T-cell (primary cell): ENCODE data around the gene SPIN2B. TPM values are rescaled to one million over a fixed set of nuclear protein-coding genes. Genes with fewer than 3 reads are reported as not detected.
"Not testable (repeated sequence)": the region's sequence is repeated elsewhere in the genome, so short reads cannot be mapped to it uniquely, and the experiment has no call there.

Experiments
- ATAC-seq, 4 experiments: fragments of 200-7000 bp in 3 of 4; fragments of 150-1000 bp in 1 of 4; cut with Tn5 transposase; replicated peaks in 1 of 4; 1 replicate in 3 of 4; 2 replicates in 1 of 4; pipeline ENCODE4 v1.10.0; 2021; ENCODE audit warnings: moderate library complexity in 3 of 4, mild to moderate bottlenecking in 2 of 4, moderate number of reproducible peaks in 1 of 4
- CTCF ChIA-PET, 2 donors: fragments of 300-600 bp; sonication (Branson Sonifier 250); formaldehyde crosslinking; loops; one replicate each; lab custom pipeline; 2022; ENCODE audit warnings: antibody characterized with exemption in 2 of 2; lab: Charles Lee
- POLR2A ChIA-PET, 2 donors: fragments of 300-600 bp; sonication (Branson Sonifier 250); formaldehyde crosslinking; loops; one replicate each; lab custom pipeline; 2022; ENCODE audit warnings: antibody characterized with exemption in 2 of 2; lab: Charles Lee
- DNase-seq, 35 experiments: peaks; one replicate each; pipeline versions ENCODE4 v3.0.0 to v3.0.0-alpha.2; 2013 to 2023
- H3K27ac ChIP-seq: one replicate; pipeline ENCODE4 v1.5.1; 2013; ENCODE audit warnings: low read length
- H3K27me3 ChIP-seq, 2 experiments: replicated peaks in 1 of 2; 1 replicate in 1 of 2; 2 replicates in 1 of 2; pipeline versions ENCODE4 v1.6.1 to v1.7.0; 2013; ENCODE audit warnings: low read length in 1 of 2, mixed read lengths in 1 of 2; ENCODE audit not compliant: control insufficient read depth in 2 of 2, insufficient read depth in 2 of 2; ENCODE audit errors: extremely low read depth in 1 of 2
- H3K36me3 ChIP-seq, 2 donors: 1 replicate in 1 of 2; 2 replicates in 1 of 2; pipeline versions ENCODE4 v1.6.1 to v1.7.0; 2013; ENCODE audit warnings: low read length in 1 of 2; ENCODE audit not compliant: control insufficient read depth in 2 of 2, insufficient read depth in 1 of 2; ENCODE audit errors: extremely low read depth in 1 of 2
- H3K4me1 ChIP-seq, 2 experiments: 1 replicate in 1 of 2; 2 replicates in 1 of 2; pipeline versions ENCODE4 v1.6.1 to v1.7.0; 2013; ENCODE audit warnings: low read length in 2 of 2, mixed read lengths in 1 of 2; ENCODE audit not compliant: insufficient read depth in 2 of 2, control insufficient read depth in 1 of 2; ENCODE audit errors: extremely low read depth in 1 of 2
- H3K4me3 ChIP-seq, 2 donors: 1 replicate in 1 of 2; 2 replicates in 1 of 2; pipeline versions ENCODE4 v1.5.1 to v1.7.0; 2013; ENCODE audit warnings: mild to moderate bottlenecking in 2 of 2, low read length in 1 of 2, moderate library complexity in 1 of 2; ENCODE audit not compliant: control insufficient read depth in 1 of 2; ENCODE audit errors: extremely low read depth in 1 of 2
- H3K9me3 ChIP-seq: 2 replicates; pipeline ENCODE4 v1.7.0; 2013
- H3K27ac Mint-ChIP-seq, 2 donors: one replicate each; pipeline ENCODE4 v1.8.0; 2020 to 2021; ENCODE audit warnings: mild to moderate bottlenecking in 2 of 2, mixed read lengths in 2 of 2
- H3K27me3 Mint-ChIP-seq, 2 donors: one replicate each; pipeline ENCODE4 v1.8.0; 2021 to 2022; ENCODE audit warnings: mixed read lengths in 2 of 2
- H3K36me3 Mint-ChIP-seq: one replicate; pipeline ENCODE4 v1.8.0; 2021; ENCODE audit warnings: mixed read lengths
- H3K4me1 Mint-ChIP-seq, 3 donors: one replicate each; pipeline ENCODE4 v1.8.0; 2020 to 2022; ENCODE audit warnings: mixed read lengths in 3 of 3, mild to moderate bottlenecking in 1 of 3
- H3K4me3 Mint-ChIP-seq, 3 donors: one replicate each; pipeline ENCODE4 v1.8.0; 2020 to 2022; ENCODE audit warnings: mild to moderate bottlenecking in 3 of 3, mixed read lengths in 3 of 3, moderate library complexity in 3 of 3
- H3K9me3 Mint-ChIP-seq, 3 donors: one replicate each; pipeline ENCODE4 v1.8.0; 2020 to 2022; ENCODE audit warnings: mixed read lengths in 3 of 3
- WGBS: methylation state at CpG from one replicate; pipeline ENCODE4 v1.1.5; 2013; ENCODE audit warnings: missing lambda C conversion rate; ENCODE audit not compliant: insufficient coverage; 5-methylcytosine and 5-hydroxymethylcytosine counted together
- total RNA-seq, 35 experiments: library from RNA in 6 of 35; stranded (reverse) in 6 of 35; fragments of 120-200 nt in 1 of 35; gene quantifications; one replicate each; pipeline versions ENCODE4 v1.2.1 to v1.2.4 and lab custom pipeline; 2013 to 2026

Gene SPIN2B
- total RNA-seq: 10 to 100 TPM; 11.4 to 17.7 (median 12.7) TPM
- total RNA-seq (2013): 11.2 TPM
- total RNA-seq (lab: John Stamatoyannopoulos, UW): 1.6 to 5.0 (median 2.9) reads per million in 29 experiments

DNA sequence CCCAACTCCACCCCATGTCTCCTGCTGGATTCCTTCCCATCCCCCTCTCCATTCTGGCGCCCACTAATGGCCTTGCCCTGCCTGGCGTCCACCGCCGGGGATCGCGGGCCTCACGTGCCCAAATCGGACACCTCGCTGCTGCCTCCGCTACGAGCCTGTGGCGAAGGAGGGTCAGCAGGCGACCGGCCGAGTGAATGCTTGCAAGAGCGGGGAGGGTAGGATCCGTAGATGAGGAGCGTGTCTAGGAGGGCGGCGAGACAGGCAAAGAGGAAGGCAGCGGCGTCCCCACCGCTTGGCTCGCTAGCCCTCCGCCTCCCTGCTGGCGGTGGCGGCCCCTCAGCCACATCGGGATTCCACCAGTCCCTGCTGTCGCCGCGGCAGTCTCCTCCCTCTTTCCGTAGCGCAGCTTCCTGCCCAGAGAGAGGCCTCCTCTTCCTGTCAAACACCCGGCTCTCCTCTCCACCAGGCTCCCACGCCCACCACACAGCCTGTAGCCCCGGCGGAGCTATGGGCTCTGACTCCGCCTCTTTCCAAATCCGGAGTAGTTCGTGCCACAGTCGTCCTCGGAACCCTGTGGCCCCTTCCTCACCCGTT, at the start of gene SPIN2B:
TSS of gene SPIN2B (minus strand) at position 387 of the 594 bp plus-strand sequence.
- peak within 1 kb of the TSS; percentile 89 to 92 for H3K27ac Mint-ChIP-seq
- DNase-seq (peak; percentile 44 to 83 (median 70)), ATAC-seq (peak; percentile 99 to 100 (median 100))
- WGBS: 1% methylated on average over 14 of the region's 43 CpGs
- Histone ChIP-seq H3K36me3 (no peaks in the 10 kb centered on the region), H3K4me1 (peaks cover 2 to 3% of the 10 kb centered on the region in 2 experiments), H3K4me3 (peak within 1 kb of the TSS; percentile 71 to 76), H3K27ac (peak within 1 kb of the TSS; percentile 41), H3K27me3 (no peaks in the 10 kb centered on the region), H3K9me3 (no peaks in the 10 kb centered on the region)
- H3K27me3 Mint-ChIP-seq: peaks cover 0 to 10% of the 10 kb centered on the region in 2 donors
- CTCF ChIA-PET: no interaction called here
- peaks cover 10 to 24% (median 16%) of the 10 kb centered on the region in 3 donors for H3K4me1 Mint-ChIP-seq
- POLR2A ChIA-PET: no interaction called here
- H3K36me3 Mint-ChIP-seq: peaks cover 8% of the 10 kb centered on the region
- peak within 1 kb of the TSS; percentile 84 to 94 (median 92) for H3K4me3 Mint-ChIP-seq
- H3K9me3 Mint-ChIP-seq: no peaks in the 10 kb centered on the region

DNA sequence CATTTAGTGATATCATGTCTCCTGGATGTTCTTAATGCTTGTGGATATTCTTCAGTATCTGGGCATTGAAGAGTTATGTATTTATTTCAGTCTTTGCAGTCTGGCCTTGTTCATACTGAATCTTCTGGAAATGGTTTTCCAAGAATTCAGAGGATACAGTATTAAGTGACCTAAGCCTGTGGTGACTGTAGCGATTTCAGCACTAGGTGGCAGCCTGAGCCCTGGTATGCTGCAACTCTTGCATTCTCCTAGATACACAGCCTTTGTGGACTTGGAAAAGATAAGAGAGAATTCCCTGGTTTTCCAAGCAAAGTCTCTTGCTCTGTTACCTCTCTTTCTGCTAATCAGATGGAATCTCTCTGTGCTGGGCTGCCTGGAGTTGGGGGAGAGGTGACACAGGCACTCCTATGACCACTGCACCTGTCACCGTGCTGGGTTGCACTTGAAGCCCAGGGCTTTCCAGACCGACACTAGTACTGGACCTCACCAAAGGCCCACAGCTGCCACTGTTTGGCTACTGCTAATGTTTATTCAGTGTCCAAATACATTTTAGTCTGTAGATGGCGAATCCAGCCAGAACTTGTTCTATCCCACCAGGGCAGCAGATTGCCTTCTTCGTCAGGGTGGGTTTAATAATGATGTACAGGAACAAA, 35.2 kb upstream of the SPIN2B start:
- POLR2A ChIA-PET: no interaction called here
- H3K36me3 Mint-ChIP-seq: peaks cover 24% of the 10 kb centered on the region
- Histone ChIP-seq H3K4me1 (no peaks in the 10 kb centered on the region), H3K27ac (no peak overlapping the region), H3K27me3 (no peaks in the 10 kb centered on the region), H3K36me3 (no peaks in the 10 kb centered on the region), H3K9me3 (no peaks in the 10 kb centered on the region), H3K4me3 (no peak overlapping the region)
- H3K27me3 Mint-ChIP-seq: peaks cover 0 to 21% of the 10 kb centered on the region in 2 donors
- peaks cover 0 to 13% (median 4%) of the 10 kb centered on the region in 3 donors for H3K9me3 Mint-ChIP-seq
- no peaks in the 10 kb centered on the region for H3K4me1 Mint-ChIP-seq
- DNase-seq: peak in 1 of 35 experiments; percentile 1
- no peak overlapping the region for H3K27ac Mint-ChIP-seq
- WGBS: 100% methylated on average over 1 of the region's 5 CpGs
- H3K4me3 Mint-ChIP-seq: no peak overlapping the region
- CTCF ChIA-PET: no interaction called here
- ATAC-seq: no peak

DNA sequence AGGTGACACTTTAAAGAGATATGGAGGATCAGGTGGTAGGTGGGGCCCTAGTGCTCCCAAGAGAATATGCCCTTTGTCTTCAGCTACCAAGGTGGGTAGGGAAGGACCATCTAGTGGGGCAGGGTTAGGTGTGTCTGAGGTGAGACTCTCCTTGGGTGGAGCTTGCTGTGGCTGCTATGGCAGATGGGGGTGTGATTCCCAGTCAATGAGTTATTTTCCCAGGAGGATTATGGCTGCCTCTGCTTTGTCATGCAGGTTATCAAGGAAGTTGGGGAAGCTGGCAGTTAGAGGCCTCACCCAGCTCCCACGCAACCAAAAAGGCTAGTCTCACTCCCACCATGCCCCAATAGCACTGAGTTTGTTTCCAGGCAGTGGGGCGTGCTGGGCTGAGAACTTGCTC, 33.8 kb upstream of the SPIN2B start:
- DNase-seq: no peak
- no CpG with 5 or more reads among the region's 2 CpGs for WGBS
- Mint-ChIP-seq H3K9me3 (peaks cover 0 to 13% (median 2%) of the 10 kb centered on the region in 3 donors), H3K27me3 (peaks cover 0 to 23% of the 10 kb centered on the region in 2 donors), H3K4me3 (no peak overlapping the region), H3K36me3 (peaks cover 33% of the 10 kb centered on the region), H3K4me1 (no peaks in the 10 kb centered on the region), H3K27ac (no peak overlapping the region)
- Histone ChIP-seq H3K9me3 (no peaks in the 10 kb centered on the region), H3K27me3 (no peaks in the 10 kb centered on the region), H3K4me3 (no peak overlapping the region), H3K36me3 (no peaks in the 10 kb centered on the region), H3K4me1 (no peaks in the 10 kb centered on the region), H3K27ac (no peak overlapping the region)
- ChIA-PET POLR2A (no interaction called here), CTCF (no interaction called here)
- no peak for ATAC-seq

DNA sequence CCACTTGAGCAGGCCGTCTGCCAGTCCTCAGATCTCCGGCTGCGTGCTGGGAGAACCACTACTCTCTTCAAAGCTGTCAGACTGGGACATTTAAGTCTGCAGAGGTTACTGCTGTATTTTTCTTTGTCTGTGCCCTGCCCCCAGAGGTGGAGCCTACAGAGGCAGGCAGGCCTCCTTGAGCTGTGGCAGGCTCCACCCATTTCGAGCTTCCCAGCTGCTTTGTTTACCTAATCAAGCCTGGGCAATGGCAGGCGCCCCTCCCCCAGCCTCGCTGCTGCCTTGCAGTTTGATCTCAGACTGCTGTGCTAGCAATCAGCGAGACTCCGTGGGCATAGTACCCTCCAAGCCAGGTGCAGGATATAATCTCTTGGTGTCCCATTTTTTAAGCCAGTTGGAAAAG, 30.9 kb upstream of the SPIN2B start:
- no CpG with 5 or more reads among the region's 8 CpGs for WGBS
- peaks cover 2 to 13% (median 6%) of the 10 kb centered on the region in 3 donors for H3K9me3 Mint-ChIP-seq

DNA sequence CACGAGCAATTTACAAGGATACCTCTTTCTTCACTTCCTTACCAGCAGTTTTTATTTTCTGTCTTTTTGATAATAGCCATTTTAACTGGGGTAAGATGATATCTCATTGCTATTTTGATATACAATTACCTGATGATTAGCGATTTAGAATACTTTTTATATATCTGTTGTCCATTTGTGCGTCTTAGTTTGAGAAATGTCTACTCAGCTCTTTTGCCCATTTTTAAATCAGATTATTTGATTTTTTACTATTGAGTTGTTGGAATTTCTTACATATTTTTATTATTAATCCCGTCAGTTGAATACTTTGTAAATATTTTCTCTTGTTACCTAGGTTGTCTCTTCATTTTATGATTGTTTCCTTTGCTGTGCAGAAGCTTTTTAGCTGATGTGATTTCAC, 17.3 kb upstream of the SPIN2B start:
- Mint-ChIP-seq H3K27ac (no peak overlapping the region), H3K36me3 (no peaks in the 10 kb centered on the region), H3K4me1 (peaks cover 10 to 17% (median 11%) of the 10 kb centered on the region in 3 donors), H3K27me3 (peaks cover 0 to 8% of the 10 kb centered on the region in 2 donors), H3K4me3 (no peak overlapping the region), H3K9me3 (no peaks in the 10 kb centered on the region)
- ChIA-PET POLR2A (no interaction called here), CTCF (no interaction called here)
- Histone ChIP-seq H3K9me3 (no peaks in the 10 kb centered on the region), H3K36me3 (no peaks in the 10 kb centered on the region), H3K27me3 (no peaks in the 10 kb centered on the region), H3K4me1 (no peaks in the 10 kb centered on the region), H3K4me3 (no peak overlapping the region), H3K27ac (no peak overlapping the region)
- ATAC-seq: no peak
- DNase-seq: no peak
- no CpG with 5 or more reads among the region's 4 CpGs for WGBS

More for the DNA sequence above, 30.9 kb upstream of the SPIN2B start:
- H3K36me3 ChIP-seq, H3K27ac Mint-ChIP-seq, CTCF ChIA-PET, H3K4me3 Mint-ChIP-seq, H3K9me3 ChIP-seq, ATAC-seq, H3K4me1 ChIP-seq, H3K27ac ChIP-seq, DNase-seq, POLR2A ChIA-PET, H3K27me3 ChIP-seq, H3K4me1 Mint-ChIP-seq, H3K4me3 ChIP-seq: not testable (repeated sequence)
- Mint-ChIP-seq H3K27me3 (peaks cover 0 to 36% of the 10 kb centered on the region in 2 donors), H3K36me3 (peaks cover 48% of the 10 kb centered on the region)

DNA sequence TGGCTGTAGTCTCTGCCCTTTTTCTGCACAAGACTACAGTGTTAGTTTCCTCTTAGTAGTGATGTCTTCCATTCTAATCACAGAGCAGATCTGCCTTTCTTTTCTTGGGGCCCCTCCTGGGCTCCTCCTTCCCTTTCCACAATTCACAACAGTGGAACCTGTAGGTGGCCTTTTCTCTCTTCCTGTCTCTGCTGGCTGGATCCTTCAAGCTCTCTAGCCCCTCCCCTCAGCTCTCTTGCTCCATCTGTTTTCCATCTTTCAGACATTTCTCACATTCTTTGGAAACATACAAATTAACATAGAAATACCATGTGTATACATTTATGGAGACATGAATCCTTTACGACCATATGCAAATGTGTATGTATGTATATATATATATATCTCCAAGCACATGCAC, 16.2 kb upstream of the SPIN2B start:
- no peak overlapping the region for H3K4me3 Mint-ChIP-seq
- Histone ChIP-seq H3K27me3 (no peaks in the 10 kb centered on the region), H3K4me1 (no peaks in the 10 kb centered on the region), H3K27ac (no peak overlapping the region), H3K9me3 (no peaks in the 10 kb centered on the region), H3K36me3 (no peaks in the 10 kb centered on the region), H3K4me3 (no peak overlapping the region)
- no CpG with 5 or more reads among the region's 1 CpG for WGBS
- H3K4me1 Mint-ChIP-seq: peaks cover 7 to 11% (median 8%) of the 10 kb centered on the region in 3 donors
- no peak overlapping the region for H3K27ac Mint-ChIP-seq
- POLR2A ChIA-PET: no interaction called here
- DNase-seq: no peak
- no peaks in the 10 kb centered on the region for H3K9me3 Mint-ChIP-seq
- CTCF ChIA-PET: no interaction called here
- no peak for ATAC-seq
- H3K36me3 Mint-ChIP-seq: peaks cover 4% of the 10 kb centered on the region
- peaks cover 0 to 8% of the 10 kb centered on the region in 2 donors for H3K27me3 Mint-ChIP-seq
